ENCODE measurements around the gene TRAF4.

The TRAF4 gene

GRCh38 chr17:28743243-28744103, at the start of gene TRAF4:
TSS of gene TRAF4 (plus strand) at chr17:28744011. CDS start at chr17:28744113, 102 bp downstream.
- peak; percentile 82 for DNase-seq (ENCODE audit: low spot score)

GRCh38 chr17:28698253-28698941, 45.4 kb upstream of the TRAF4 start:
- DNase-seq (ENCODE audit: low spot score): no peak

- no peak for DNase-seq (ENCODE audit: low spot score)
Observed at GRCh38 chr17:28700278-28700677, 43.5 kb upstream of the TRAF4 start.

DNA sequence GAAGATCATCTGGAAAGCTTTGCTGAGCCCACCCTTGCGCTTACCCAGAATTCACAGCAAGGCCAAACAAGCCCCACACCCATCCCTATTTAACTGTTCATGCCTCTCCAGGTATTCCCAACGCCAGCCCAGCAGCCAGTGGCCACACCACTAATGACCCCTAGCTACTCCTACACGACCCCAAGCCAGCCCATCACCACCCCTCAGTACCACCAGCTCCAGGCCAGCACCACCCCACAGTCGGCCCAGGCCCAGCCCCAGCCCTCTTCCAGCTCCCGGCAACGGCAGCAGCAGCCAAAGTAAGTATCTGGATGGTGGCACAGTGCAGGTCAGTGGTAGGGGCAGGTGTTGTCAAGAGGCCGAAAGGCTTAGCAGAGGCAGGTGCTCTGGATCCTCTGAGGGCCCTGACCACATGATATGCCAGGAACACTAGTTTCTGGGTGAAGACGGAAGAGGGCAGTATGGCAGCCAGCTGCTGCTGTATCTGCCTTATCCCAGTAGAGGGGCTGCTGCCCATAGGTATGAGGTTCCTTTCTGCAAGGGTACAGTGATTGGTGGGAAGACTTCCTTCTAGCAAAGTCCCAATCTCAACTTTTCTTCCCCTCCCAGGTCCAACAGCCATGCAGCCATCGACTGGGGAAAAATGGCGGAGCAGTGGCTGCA, 42.9 kb upstream of the TRAF4 start:
- DNase-seq (ENCODE audit: low spot score): no peak

DNA sequence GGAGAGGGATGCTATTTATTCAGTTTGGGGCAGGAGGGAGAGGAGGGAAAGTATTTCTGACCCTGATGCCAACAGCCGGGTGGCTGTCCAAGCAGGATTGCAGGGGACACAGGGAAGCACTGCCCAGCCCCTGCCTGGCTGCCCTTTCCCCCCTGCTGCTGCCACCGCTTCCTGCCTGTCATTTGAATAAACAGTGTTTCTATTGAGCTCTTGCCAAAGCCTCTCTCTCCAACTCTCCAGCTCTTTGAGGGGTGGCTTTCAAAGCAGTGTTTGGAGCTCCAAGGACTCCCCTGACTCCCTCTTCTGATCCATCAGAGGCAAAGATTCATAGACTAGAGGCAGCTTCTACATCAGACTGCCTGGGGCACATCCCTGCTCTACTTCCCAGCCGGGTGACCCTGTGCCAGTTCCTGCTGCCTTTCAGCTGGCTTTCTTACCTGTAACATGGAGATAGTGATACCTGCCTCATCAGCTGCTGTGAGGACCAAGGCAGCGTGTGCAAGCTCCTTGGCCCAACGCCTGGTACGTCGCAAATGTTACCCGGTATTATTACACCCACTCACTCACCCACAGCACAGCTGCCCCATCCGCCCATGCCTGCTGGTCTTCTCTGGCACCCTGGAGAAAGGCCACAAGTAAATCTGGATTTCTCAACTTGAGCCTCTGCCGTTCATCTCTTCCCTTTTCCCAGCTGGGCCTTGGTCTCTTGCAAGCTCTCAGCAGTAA, 41.6 kb upstream of the TRAF4 start:
- DNase-seq (ENCODE audit: low spot score): no peak

- DNase-seq (ENCODE audit: low spot score): no peak
Observed at GRCh38 chr17:28702752-28703150, 41.1 kb upstream of the TRAF4 start.

GRCh38 chr17:28703552-28704218, 40.1 kb upstream of the TRAF4 start:
- DNase-seq (ENCODE audit: low spot score): no peak

DNA sequence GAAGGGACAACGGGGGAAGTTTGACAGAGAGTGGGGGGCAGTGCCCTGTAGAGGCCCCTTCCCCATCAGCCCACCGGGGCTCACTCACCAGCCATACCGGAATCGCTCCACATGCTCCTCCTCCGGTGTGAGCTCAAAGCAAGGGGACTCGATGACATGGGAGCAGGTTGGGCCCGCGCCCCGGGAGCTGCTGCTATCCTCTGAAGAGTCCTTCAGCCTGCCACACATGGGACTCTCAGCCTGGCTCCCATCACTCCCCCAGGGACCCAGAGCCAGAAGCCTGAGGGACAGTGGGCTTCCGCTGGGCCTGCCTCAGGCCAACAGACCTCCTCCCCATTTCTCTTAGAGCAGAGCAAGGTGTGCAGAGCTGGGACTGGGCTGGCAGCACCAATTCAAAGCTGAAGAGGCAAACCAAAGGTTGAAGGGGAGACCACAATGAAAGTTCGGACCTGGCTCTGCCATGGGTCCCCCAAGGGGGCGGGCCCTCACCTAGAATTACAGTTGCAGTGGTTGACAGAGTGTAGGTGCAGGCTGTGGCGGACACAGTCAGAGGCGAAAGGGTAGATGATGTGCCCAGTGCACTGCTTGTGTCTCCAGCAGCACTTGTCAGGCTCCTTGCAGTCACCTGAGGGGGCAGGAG, 39.5 kb upstream of the TRAF4 start:
- DNase-seq (ENCODE audit: low spot score): no peak

DNA sequence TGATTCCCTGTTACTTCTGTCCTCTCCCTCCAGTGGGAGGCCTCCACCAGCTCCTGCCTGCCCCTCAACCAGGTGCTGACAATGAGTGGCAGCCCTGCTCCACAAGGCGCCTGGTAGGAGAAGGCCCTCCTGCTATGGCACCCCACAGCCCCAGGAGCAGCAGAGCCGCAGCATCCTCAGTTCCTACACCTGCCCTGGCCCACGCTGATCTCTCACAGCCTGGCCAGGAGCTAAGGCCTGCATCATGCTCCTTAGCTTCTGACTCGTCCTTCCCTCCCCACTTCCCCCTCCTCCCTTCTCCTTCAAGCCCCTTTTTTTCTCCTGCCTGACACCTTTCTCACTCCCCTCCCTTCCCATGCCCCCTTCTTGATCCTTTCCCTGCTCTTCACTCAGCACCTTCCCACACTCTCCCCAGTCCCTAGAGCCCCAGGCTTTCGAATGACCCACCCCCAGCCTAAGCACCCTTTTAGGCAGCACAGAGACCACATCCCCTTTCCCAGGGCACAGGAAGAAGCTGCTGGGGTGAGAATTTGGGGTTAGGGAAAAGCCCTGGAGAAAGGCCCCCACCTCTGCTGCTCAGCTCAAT, 38.6 kb upstream of the TRAF4 start:
- DNase-seq (ENCODE audit: low spot score): no peak

DNA sequence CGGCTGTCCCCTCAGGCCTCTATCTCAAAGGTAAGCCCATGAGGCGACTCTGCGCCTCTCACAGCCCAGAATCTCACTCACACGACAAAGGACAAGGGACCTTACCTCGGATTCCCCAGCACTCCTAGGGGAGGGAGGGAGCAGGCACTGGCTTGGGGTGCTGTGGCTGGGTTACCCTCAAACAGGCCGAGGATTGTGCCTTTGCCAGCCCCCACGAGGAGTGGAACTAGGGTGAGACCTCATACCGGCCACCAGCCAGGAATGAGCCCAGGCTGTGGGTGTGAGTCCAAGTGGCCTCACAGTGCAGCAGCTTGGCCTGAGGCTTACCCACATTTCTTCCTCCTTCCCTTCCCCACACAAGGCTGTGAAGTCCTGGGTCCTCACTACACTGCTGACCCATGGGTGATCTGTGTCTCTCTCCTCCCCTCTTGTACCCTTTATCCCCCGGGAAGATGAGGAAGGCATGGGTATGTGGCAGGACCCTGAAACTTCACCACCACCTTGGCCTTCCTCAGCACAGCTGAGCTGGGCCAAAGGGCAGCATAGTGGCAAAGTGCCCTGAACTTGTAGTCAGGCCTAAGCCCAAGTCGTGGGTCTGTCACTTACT, 38.0 kb upstream of the TRAF4 start:
- no peak for DNase-seq (ENCODE audit: low spot score)

DNA sequence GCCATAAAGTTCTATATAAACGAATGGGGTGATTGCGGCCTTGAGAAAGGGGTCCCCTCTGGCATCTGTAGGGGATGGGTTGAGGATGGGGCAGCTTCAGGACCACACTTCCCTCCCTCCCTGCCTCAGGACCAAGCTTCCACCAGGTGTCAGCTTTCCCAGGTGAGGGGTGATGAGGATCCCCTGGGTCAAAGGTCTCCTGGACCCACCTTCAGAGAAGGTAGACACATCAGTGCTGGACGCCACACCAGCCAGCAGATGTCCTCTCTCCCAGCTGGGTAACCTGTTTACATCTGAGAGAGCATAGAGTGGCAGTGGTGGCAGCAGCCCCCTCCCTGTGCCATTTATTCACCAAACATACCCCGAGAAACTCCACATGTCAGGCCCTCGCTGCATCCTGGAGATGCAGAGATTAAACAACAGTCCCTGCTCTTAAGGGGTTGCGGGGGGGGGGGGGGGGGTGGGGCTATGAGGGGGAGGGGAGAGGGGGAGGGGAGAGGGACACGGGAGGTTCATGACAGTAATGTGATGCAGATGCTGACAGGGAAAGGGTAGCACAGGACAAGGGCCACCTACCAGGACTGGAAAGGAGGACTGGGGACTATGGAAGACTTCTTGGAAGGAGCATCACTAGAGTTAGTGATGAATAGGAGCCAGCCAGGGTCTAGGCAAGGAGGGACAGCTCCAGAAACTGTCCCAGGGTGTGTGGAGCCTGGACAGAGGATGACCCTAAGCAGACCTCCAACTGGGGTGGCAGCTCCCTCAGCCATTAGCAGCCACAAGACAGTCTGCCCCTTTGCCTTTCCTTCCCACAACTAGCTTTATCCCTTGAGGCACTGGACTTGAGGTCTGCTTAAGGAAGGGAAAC, 37.1 kb upstream of the TRAF4 start:
- no peak for DNase-seq (ENCODE audit: low spot score)

GRCh38 chr17:28707339-28707720, 36.5 kb upstream of the TRAF4 start:
- no peak for DNase-seq (ENCODE audit: low spot score)

DNA sequence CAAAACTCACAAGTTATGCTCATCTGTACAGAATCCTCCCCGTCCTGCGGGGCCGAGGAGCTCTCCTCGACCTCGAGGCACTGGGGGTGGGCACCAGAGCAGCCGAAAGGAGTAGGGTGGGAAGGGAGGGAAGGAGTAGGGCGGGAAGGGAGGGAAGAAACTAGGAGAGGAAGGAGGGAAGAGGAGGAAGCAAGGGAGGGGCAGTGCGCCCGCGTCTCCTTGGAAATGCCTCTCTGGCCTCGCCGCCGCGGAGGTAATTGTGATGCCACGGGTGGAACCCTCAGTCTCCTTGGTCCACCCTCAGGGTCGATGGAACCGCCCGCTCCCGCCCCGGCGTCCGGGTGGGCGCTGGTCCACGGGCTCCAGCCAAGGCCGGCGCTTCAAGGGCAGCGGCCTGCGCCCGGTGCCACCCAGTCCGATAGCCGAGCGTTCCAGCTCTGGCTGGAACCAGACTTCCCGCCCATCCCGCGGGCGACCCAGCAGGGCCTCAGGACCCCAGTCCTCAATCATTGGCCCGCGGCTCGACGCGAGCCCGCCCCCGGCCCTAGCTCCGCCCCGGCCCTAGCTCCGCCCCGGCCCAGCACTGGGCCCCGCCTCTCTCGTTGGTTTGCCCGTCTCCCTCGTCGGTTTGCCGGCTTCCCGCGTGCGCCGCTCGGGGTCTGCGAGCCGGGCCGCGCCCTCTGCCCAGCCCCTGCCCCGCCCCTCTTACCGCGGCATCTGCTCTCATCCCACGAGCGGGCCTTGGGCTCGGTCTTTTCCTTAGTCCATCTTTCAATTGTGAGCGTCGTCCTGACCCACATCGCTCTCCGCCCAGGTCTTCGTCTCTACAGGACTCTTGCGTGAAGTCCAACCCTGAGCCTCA, 32.7 kb upstream of the TRAF4 start:
- peak; percentile 92 for DNase-seq (ENCODE audit: low spot score)

DNA sequence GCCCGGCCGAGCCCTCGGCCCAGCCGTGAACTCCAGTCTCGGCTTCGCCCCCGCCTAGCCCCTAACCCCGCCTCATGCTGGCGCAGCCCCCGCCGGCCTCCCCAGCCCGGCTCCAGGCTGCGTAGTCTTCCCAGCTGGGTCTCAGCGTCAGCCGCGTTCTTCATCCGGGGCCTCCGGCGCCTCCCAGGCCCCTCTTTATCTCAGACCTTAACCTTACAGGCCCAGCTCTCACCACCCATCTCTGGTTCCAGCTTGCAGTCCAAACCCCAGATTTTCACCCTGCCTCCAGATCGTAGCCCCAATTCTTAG, 32.1 kb upstream of the TRAF4 start, which contains the start of gene PROCA1:
PROCA1 (minus strand) TSS at position 166 of the 309 bp plus-strand sequence. CDS start 228 bp downstream, outside the sequence.
- peak; percentile 48 for DNase-seq (ENCODE audit: low spot score)

GRCh38 chr17:28712032-28712704, 31.6 kb upstream of the TRAF4 start:
- DNase-seq (ENCODE audit: low spot score): peak; percentile 80

DNA sequence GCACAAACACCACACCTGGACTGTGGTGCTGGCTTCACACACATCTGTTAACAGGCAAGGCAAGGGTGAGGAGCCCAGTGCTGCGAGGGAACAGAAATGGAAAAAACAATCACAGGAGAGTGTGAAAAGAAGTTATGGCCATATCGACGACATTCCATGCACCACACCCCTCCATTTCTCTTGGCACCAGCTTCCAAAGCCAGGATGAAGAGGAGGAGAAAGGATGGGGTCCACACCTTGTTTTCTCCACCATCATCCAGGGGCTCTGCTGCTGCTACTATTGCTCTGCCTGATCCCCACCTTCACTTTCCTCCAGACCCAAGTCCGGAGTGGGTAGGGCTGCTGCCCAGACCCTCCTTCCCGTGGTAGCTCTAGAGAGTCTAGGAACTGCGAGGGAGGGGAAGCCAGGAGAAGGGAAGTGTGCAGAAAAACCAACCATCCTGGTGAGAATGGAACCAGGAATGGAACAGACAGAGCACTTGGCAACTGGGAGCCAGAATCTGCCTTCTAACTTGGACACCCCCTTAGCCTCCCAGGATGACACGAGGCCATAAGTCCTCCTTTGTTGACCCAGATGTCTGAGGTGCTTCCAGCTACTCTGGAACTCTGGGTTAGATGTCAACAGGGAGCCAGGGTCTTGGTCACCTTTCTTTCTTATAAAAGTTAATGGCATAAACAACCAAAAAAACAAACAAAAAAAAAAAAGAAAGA, 31.0 kb upstream of the TRAF4 start:
- no peak for DNase-seq (ENCODE audit: low spot score)

DNA sequence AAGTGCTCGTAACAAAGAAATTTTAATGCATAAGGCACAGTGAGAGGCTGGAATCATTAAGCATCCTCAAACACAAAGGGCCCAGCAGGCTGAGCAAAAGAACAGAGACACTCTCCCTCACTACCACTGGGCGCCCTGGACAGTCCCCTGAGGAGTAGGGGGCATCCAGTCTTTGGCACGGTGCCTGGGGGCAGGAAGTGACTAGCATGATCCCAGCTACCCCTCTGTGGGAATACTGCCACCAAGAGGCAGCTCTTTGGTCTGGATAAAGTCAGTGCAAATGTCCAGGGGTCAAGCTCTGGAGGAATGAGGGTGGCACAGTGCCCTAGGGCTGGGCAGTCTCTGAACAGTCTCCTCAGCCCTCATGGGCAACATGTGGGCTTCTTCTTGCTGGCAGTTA, 29.5 kb upstream of the TRAF4 start:
- no peak for DNase-seq (ENCODE audit: low spot score)
